GM23248 (cell line): ENCODE measurements around the gene HDAC4. TPM values are rescaled to one million over a fixed set of nuclear protein-coding genes. Genes with fewer than 3 reads are reported as not detected.

Experiments used
- DNase-seq: peaks from one replicate; pipeline ENCODE4 v3.0.0-alpha.2; 2015
- H2AFZ ChIP-seq: fragments of 200-600 bp; sonication (generic); 2 replicates; pipeline ENCODE4 v1.6.1; 2016; ENCODE audit warnings: antibody characterized with exemption
- H3F3A ChIP-seq: fragments of 200-600 bp; sonication (generic); 2 replicates; pipeline ENCODE4 v1.6.1; 2016; ENCODE audit warnings: mild to moderate bottlenecking, antibody characterized with exemption, mixed run types; ENCODE audit not compliant: insufficient read depth
- H3K27ac ChIP-seq: fragments of 200-600 bp; sonication (generic); 2 replicates; pipeline ENCODE4 v1.5.1; 2016; ENCODE audit warnings: mild to moderate bottlenecking
- H3K27me3 ChIP-seq: fragments of 200-600 bp; sonication (generic); replicated peaks from 2 replicates; pipeline ENCODE4 v1.6.1; 2016; ENCODE audit warnings: mild to moderate bottlenecking; ENCODE audit not compliant: insufficient read depth
- H3K36me3 ChIP-seq: fragments of 200-600 bp; sonication (generic); 2 replicates; pipeline ENCODE4 v1.6.1; 2016; ENCODE audit warnings: low read depth, mild to moderate bottlenecking
- H3K4me1 ChIP-seq: fragments of 200-600 bp; sonication (generic); 2 replicates; pipeline ENCODE4 v1.6.1; 2016; ENCODE audit warnings: mild to moderate bottlenecking; ENCODE audit not compliant: insufficient read depth
- H3K4me2 ChIP-seq: fragments of 200-600 bp; sonication (generic); one replicate; pipeline ENCODE4 v1.6.1; 2016; ENCODE audit warnings: mild to moderate bottlenecking; ENCODE audit not compliant: unreplicated experiment
- H3K4me3 ChIP-seq: fragments of 200-600 bp; sonication (generic); 2 replicates; pipeline ENCODE4 v1.5.1; 2016; ENCODE audit warnings: mild to moderate bottlenecking
- H3K79me2 ChIP-seq: fragments of 200-600 bp; sonication (generic); 2 replicates; pipeline ENCODE4 v1.6.1; 2016; ENCODE audit warnings: mild to moderate bottlenecking; ENCODE audit not compliant: insufficient read depth
- H3K9ac ChIP-seq: fragments of 200-600 bp; sonication (generic); 2 replicates; pipeline ENCODE4 v1.6.1; 2016; ENCODE audit warnings: mild to moderate bottlenecking
- H3K9me2 ChIP-seq: fragments of 200-600 bp; sonication (generic); 2 replicates; pipeline ENCODE4 v1.6.1; 2016; ENCODE audit warnings: mixed run types, mild to moderate bottlenecking, moderate library complexity; ENCODE audit not compliant: insufficient read depth
- H3K9me3 ChIP-seq: fragments of 200-600 bp; sonication (generic); one replicate; pipeline ENCODE4 v1.6.1; 2017; ENCODE audit warnings: low read depth
- H4K20me1 ChIP-seq: fragments of 200-600 bp; sonication (generic); 2 replicates; pipeline ENCODE4 v1.6.0; 2016; ENCODE audit not compliant: insufficient read depth
- EZH2 ChIP-seq: fragments of 200-600 bp; sonication (generic); IDR thresholded peaks from 2 replicates; pipeline ENCODE4 v1.6.1; 2018; ENCODE audit warnings: antibody characterized with exemption, mild to moderate bottlenecking; ENCODE audit not compliant: insufficient read depth, poor library complexity, severe bottlenecking
- EZH2phosphoT487 ChIP-seq: fragments of 200-600 bp; sonication (generic); IDR thresholded peaks from 2 replicates; pipeline ENCODE4 v1.6.1; 2018; ENCODE audit warnings: antibody characterized with exemption, moderate library complexity, mild to moderate bottlenecking, low read depth; ENCODE audit not compliant: insufficient read depth
- WGBS, 2 experiments: methylation state at CpG; one replicate each; pipeline ENCODE4 v1.1.6; 2015 to 2017; ENCODE audit warnings: low lambda C conversion rate in 2 of 2, low coverage in 1 of 2; ENCODE audit errors: missing lambda C conversion rate in 2 of 2; 5-methylcytosine and 5-hydroxymethylcytosine counted together
- in situ Hi-C: fragments of 300-500 bp; cut with MboI; formaldehyde crosslinking; loops from 2 replicates; pipeline ENCODE4 v1.15.0; 2020
- polyA plus RNA-seq: library from polyadenylated mRNA; unstranded; fragments of >200 nt; fragmentation: Nextera tagmentation; extraction: Ambion mirVana; gene quantifications from 2 replicates; pipeline ENCODE4 v1.2.1, GENCODE V29; 2016
- total RNA-seq: library from RNA; depleted of rRNA; stranded (reverse); fragments of >200 nt; shearing (Covaris generic); gene quantifications from 2 replicates; pipeline ENCODE4 v1.2.3, GENCODE V29; 2014

Gene HDAC4
- total and polyA plus RNA-seq, 2 experiments from 2014 or later, result 2.1 to 6.3 TPM

DNA sequence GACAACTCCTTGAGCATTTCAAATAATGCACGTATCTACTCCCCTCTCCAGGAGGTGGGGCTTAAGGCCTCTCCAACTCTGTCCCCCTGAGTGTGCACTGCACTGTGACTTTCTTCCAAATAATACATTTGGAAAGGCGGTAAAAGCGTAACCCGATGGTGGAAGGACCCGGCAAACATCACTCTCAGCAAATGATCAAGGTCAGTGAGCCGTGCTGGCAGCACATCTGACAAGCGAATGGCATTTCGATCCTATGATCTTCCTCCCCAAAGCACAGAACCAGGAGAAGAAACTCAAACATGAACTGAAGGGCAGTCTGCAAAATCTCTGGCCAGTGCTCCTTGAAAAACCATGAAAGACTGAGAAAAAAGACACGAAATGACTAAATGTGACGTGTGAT, 344.2 kb downstream of the HDAC4 start:
- Histone ChIP-seq H3K79me2 (no peaks in the 10 kb centered on the region), H3K9me2 (no peaks in the 10 kb centered on the region), H3K27ac (no peak overlapping the region), H3K9me3 (no peaks in the 10 kb centered on the region), H3K27me3 (no peaks in the 10 kb centered on the region), H3K36me3 (peaks cover 3% of the 10 kb centered on the region; the same call in 1 of the 2 replicates), H3F3A (no peaks in the 10 kb centered on the region), H3K9ac (no peak overlapping the region), H3K4me1 (no peaks in the 10 kb centered on the region), H4K20me1 (no peaks in the 10 kb centered on the region), H2AFZ (no peak overlapping the region), H3K4me2 (no peak overlapping the region), H3K4me3 (no peak overlapping the region)
- WGBS, 2 experiments, result 88 to 90% methylated on average over 10 of the region's 10 CpGs
- no peak for TF ChIP-seq EZH2
- no peak for TF ChIP-seq EZH2phosphoT487
- DNase-seq, result no peak
- in situ Hi-C loops, result no loop called here

DNA sequence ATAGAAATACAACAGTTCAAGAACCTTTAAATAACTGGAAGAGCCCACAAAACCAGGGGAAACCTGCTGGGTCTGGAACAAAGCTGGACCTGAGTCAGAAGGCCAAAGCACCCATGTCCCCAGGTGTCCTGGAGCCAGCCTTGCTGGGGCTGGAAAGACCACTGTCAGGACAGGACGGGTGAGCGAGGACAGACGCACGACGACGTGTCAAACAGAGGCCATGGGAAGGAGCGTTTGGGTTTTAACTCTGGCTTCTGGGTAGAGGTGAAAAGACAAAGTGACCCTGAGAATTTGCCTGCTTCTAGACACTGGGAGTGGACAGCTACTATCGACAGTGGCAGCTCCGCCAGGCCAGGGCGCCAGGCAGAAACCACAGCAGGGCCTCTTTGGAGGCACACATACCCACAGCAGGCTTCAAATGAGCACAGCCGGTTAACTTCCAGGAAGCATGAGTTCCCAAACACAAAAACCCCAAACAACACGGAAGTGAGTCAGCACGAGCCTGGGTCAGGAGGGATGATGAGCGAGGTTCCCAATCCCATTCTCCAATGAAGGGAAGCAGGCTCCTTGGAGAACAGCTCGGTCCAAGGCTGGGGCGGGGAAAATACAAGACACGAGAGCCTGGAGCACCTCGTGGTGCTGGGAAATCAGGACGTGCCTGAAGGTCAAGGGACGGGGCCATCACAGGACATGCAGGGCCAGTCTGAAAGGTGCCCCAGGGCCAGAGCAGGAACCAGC, 344.9 kb downstream of the HDAC4 start:
- H3K4me2 ChIP-seq, result no peak overlapping the region
- H3K79me2 ChIP-seq, result no peaks in the 10 kb centered on the region
- no peaks in the 10 kb centered on the region for H4K20me1 ChIP-seq
- no peaks in the 10 kb centered on the region for H3K9me2 ChIP-seq
- no peaks in the 10 kb centered on the region for H3K4me1 ChIP-seq
- TF ChIP-seq EZH2, result no peak
- TF ChIP-seq EZH2phosphoT487, result no peak
- no peak overlapping the region for H3K27ac ChIP-seq
- peaks cover 3% of the 10 kb centered on the region; the same call in 1 of the 2 replicates for H3K36me3 ChIP-seq
- no peak overlapping the region for H3K9ac ChIP-seq
- H3F3A ChIP-seq, result no peaks in the 10 kb centered on the region
- H2AFZ ChIP-seq, result no peak overlapping the region
- no peak overlapping the region for H3K4me3 ChIP-seq
- no peak for DNase-seq
- in situ Hi-C loops, result no loop called here
- 91 to 93% methylated on average over 20 of the region's 20 CpGs for WGBS, 2 experiments
- no peaks in the 10 kb centered on the region for H3K27me3 ChIP-seq
- H3K9me3 ChIP-seq, result no peaks in the 10 kb centered on the region

DNA sequence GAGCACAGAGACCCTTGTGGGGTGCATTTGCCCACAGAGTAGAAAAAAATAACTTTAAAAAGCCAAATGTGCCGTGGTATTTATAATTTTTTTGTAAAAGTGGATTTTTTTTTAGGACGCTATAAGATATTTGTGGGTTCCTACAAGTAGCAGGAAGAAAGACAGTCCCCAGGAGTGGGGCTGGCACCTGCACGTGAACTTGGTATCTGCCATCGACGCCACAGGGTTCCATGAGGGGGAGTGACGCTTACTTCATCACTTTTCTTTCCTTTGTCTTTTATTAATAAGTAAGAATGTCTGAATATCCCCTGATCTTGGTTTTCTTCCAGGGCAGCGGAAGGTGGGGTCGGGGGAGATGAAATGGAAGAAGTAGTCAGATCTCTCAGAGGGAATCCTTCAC, 345.9 kb downstream of the HDAC4 start:
- in situ Hi-C loops, result no loop called here
- no peaks in the 10 kb centered on the region for H3K79me2 ChIP-seq

DNA sequence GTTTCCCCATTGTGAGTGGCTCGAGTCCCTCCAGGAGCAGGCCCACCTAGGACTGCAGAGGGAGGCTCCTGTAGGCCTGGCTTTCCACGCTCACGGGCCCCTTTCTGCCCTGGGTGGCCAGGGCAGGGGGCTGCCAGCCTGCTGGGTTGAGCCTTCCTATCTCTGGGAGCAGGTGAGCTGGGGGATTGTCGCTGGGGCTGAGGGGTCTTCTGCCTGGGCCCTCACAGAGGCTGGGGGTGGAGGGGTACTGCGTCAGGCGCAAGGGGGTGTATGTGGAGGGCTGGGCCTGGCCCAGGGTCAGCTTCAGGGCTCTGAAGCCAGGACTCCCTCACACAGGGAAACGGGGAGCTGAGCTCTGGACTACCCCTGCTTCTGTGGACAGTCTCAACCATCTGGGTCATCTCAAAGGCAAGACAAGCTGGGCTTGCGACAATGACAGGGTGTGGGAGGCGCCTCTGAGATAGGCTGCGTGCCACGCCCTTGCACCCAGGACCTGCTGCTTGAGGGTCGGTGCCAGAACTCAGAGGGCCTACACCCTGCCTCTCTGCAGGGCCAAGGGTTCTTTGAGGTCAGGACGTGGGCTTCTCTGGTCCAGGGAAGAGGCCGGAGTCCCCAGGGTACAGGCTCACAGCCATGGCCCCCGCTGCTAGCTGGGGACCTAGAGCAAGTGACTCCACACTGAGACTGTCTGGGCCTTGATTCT, 346.9 kb downstream of the HDAC4 start:
- no peaks in the 10 kb centered on the region for H3K9me2 ChIP-seq
- in situ Hi-C loops, result no loop called here
- peaks cover 3% of the 10 kb centered on the region; the same call in 1 of the 2 replicates for H3K36me3 ChIP-seq
- WGBS, 2 experiments, result 92 to 98% methylated on average over 13 to 15 of the region's 15 CpGs
- H2AFZ ChIP-seq, result no peak overlapping the region
- no peaks in the 10 kb centered on the region for H4K20me1 ChIP-seq
- no peaks in the 10 kb centered on the region for H3K4me1 ChIP-seq
- DNase-seq, result no peak
- H3K27ac ChIP-seq, result no peak overlapping the region
- no peaks in the 10 kb centered on the region for H3K79me2 ChIP-seq
- no peak overlapping the region for H3K4me2 ChIP-seq
- H3K9me3 ChIP-seq, result no peaks in the 10 kb centered on the region
- no peaks in the 10 kb centered on the region for H3K27me3 ChIP-seq
- H3K9ac ChIP-seq, result no peak overlapping the region
- H3K4me3 ChIP-seq, result no peak overlapping the region
- TF ChIP-seq EZH2 (no peak), EZH2phosphoT487 (no peak)
- H3F3A ChIP-seq, result no peaks in the 10 kb centered on the region

More for the DNA sequence above, 345.9 kb downstream of the HDAC4 start:
- TF ChIP-seq EZH2phosphoT487 (no peak), EZH2 (no peak)
- Histone ChIP-seq H3K9me2 (no peaks in the 10 kb centered on the region), H2AFZ (no peak overlapping the region), H3K36me3 (peaks cover 3% of the 10 kb centered on the region; the same call in 1 of the 2 replicates), H3K4me2 (no peak overlapping the region), H3K4me3 (no peak overlapping the region), H4K20me1 (no peaks in the 10 kb centered on the region), H3F3A (no peaks in the 10 kb centered on the region), H3K9me3 (no peaks in the 10 kb centered on the region), H3K9ac (no peak overlapping the region), H3K4me1 (no peaks in the 10 kb centered on the region), H3K27me3 (no peaks in the 10 kb centered on the region), H3K27ac (no peak overlapping the region)
- no peak for DNase-seq
- 98% methylated on average over 8 of the region's 8 CpGs for WGBS, 2 experiments
